OCI-LY7 (cell line): ENCODE measurements around the gene ARHGAP42. TPM values are rescaled to one million over a fixed set of nuclear protein-coding genes. Genes with fewer than 3 reads are reported as not detected.

Experiments
- BruUV-seq: library from RNA; stranded (reverse); fragments of 400-500 nt; replicated peaks from 2 replicates; lab custom pipeline; 2021; lab: Mats Ljungman, UMichigan
- CTCF ChIA-PET: fragments of 300-600 bp; sonication (Branson Sonifier 250); formaldehyde crosslinking; loops from one replicate; lab custom pipeline; 2022; ENCODE audit warnings: antibody characterized with exemption; ENCODE audit not compliant: unreplicated experiment; lab: Charles Lee
- POLR2A ChIA-PET: fragments of 300-600 bp; sonication (Branson Sonifier 250); formaldehyde crosslinking; loops from one replicate; lab custom pipeline; 2022; ENCODE audit warnings: antibody characterized with exemption; lab: Charles Lee
- DNase-seq: peaks from one replicate; pipeline ENCODE4 v3.0.0-alpha.2; 2015; ENCODE audit warnings: low spot score
- H2AFZ ChIP-seq: fragments of 200-600 bp; sonication (generic), shearing (Covaris generic); 2 replicates; pipeline ENCODE4 v1.6.1; 2014; ENCODE audit warnings: mild to moderate bottlenecking, antibody characterized with exemption, low read length, moderate library complexity
- H3K27ac ChIP-seq: fragments of 200-600 bp; sonication (generic); 2 replicates; pipeline ENCODE4 v1.5.1; 2014; ENCODE audit warnings: mixed run types, low read depth, mild to moderate bottlenecking, moderate library complexity, low read length, inconsistent platforms; ENCODE audit not compliant: poor library complexity, severe bottlenecking
- H3K36me3 ChIP-seq: fragments of 200-600 bp; sonication (generic); 2 replicates; pipeline ENCODE4 v1.6.1; 2014; ENCODE audit warnings: mild to moderate bottlenecking, antibody characterized with exemption, low read length, moderate library complexity, mixed read lengths; ENCODE audit not compliant: insufficient read depth
- H3K4me1 ChIP-seq: fragments of 200-600 bp; sonication (generic); 2 replicates; pipeline ENCODE4 v1.5.1; 2014; ENCODE audit warnings: mild to moderate bottlenecking, low read length; ENCODE audit not compliant: insufficient read depth, poor library complexity, severe bottlenecking
- H3K4me2 ChIP-seq: fragments of 200-600 bp; sonication (generic); 2 replicates; pipeline ENCODE4 v1.6.1; 2014; ENCODE audit warnings: mild to moderate bottlenecking, low read length
- H3K4me3 ChIP-seq: fragments of 200-600 bp; sonication (generic); 2 replicates; pipeline ENCODE4 v1.5.1; 2014; ENCODE audit warnings: mild to moderate bottlenecking, low read depth, low read length; ENCODE audit not compliant: poor library complexity, severe bottlenecking
- H3K79me2 ChIP-seq: fragments of 200-600 bp; sonication (generic); 2 replicates; pipeline ENCODE4 v1.6.1; 2016; ENCODE audit warnings: low read depth, mild to moderate bottlenecking, low read length, moderate library complexity, mixed read lengths; ENCODE audit not compliant: insufficient read depth
- H3K9me2 ChIP-seq: fragments of 200-600 bp; sonication (generic); 2 replicates; pipeline ENCODE4 v1.6.1; 2016; ENCODE audit warnings: mild to moderate bottlenecking, low read length, mixed read lengths; ENCODE audit not compliant: insufficient read depth
- H3K9me3 ChIP-seq: fragments of 200-600 bp; sonication (generic); 2 replicates; pipeline ENCODE4 v1.6.1; 2014; ENCODE audit warnings: mild to moderate bottlenecking, mixed run types, low read length, mixed read lengths
- H4K20me1 ChIP-seq: fragments of 200-600 bp; sonication (generic); 2 replicates; pipeline ENCODE4 v1.6.1; 2014; ENCODE audit warnings: mild to moderate bottlenecking, antibody characterized with exemption, low read length, moderate library complexity, mixed read lengths; ENCODE audit not compliant: insufficient read depth
- EZH2phosphoT487 ChIP-seq: fragments of 200-600 bp; sonication (generic); IDR thresholded peaks from 2 replicates; pipeline ENCODE4 v1.6.1; 2018; ENCODE audit warnings: low read depth, borderline replicate concordance, mild to moderate bottlenecking, mixed run types, antibody characterized with exemption, low read length, moderate library complexity, mixed read lengths
- intact Hi-C: fragments of 100-400 bp; cut with micrococcal nuclease; formaldehyde crosslinking; loops from one replicate; pipeline ENCODE4 v1.10.0; 2022; ENCODE audit not compliant: unreplicated experiment
- total RNA-seq, 2 experiments: library from RNA; depleted of rRNA in 1 of 2; stranded (reverse); fragments of >200 nt in 1 of 2; shearing (Covaris generic) in 1 of 2; gene quantifications; 2 replicates each; pipeline ENCODE4 v1.2.3, GENCODE V29; 2014 to 2022
- TF ChIP-seq, protein P1 (sequence below): fragments of 200-600 bp; sonication (generic); conservative IDR thresholded peaks from 2 replicates; pipeline ENCODE4 v1.5.1; 2014; ENCODE audit warnings: mild to moderate bottlenecking, antibody characterized with exemption, low read length, moderate library complexity, mixed read lengths

The ARHGAP42 gene
- total RNA-seq, 2 experiments from 2014 or later, result not detected

DNA sequence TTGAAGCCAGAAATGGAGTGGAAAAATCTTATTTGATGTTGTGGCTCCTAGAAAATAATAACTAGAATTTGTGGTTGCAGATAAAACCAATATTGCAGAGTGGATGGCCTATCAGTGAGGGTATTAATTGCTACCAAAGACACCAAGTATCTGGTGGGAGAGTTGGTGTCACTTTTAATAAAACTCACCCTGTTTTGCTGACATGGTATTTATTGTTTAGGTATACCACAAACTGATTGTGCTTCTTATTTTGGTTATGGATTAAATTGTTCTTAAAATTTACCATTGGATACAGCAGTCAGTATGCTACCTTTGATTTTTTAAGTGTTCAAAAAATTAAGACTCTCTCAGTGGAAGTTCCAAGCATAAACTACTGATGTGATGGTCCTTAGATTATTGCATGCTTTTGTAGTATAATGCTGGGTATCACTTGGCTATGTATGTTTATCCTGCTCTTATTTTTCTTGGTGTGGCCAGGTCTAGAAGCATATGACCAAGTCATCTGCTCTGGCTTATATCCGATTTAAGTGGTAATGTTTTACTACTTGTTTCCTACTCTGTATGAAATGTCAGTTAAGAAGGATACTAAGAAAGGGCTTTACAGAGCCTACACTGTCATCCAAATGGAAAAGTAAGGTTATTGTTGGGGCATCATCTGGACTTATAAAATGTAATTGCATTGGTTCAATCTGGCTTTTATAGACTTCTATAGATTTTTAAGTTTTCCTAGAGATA, 101.6 kb downstream of the ARHGAP42 start:
- no peak overlapping the region for H2AFZ ChIP-seq
- BruUV-seq, result no TSS peak
- ChIA-PET CTCF (no interaction called here), POLR2A (no interaction called here)
- H3K9me2 ChIP-seq, result no peaks in the 10 kb centered on the region
- DNase-seq, result no peak
- H3K4me3 ChIP-seq, result no peak overlapping the region
- TF ChIP-seq EZH2phosphoT487, result no peak
- TF ChIP-seq, protein P1, sequence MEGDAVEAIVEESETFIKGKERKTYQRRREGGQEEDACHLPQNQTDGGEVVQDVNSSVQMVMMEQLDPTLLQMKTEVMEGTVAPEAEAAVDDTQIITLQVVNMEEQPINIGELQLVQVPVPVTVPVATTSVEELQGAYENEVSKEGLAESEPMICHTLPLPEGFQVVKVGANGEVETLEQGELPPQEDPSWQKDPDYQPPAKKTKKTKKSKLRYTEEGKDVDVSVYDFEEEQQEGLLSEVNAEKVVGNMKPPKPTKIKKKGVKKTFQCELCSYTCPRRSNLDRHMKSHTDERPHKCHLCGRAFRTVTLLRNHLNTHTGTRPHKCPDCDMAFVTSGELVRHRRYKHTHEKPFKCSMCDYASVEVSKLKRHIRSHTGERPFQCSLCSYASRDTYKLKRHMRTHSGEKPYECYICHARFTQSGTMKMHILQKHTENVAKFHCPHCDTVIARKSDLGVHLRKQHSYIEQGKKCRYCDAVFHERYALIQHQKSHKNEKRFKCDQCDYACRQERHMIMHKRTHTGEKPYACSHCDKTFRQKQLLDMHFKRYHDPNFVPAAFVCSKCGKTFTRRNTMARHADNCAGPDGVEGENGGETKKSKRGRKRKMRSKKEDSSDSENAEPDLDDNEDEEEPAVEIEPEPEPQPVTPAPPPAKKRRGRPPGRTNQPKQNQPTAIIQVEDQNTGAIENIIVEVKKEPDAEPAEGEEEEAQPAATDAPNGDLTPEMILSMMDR, result no peak
- H3K4me1 ChIP-seq, result no peaks in the 10 kb centered on the region
- no peaks in the 10 kb centered on the region for H3K36me3 ChIP-seq
- no peaks in the 10 kb centered on the region for H3K79me2 ChIP-seq
- no peaks in the 10 kb centered on the region for H3K9me3 ChIP-seq
- no peak overlapping the region for H3K4me2 ChIP-seq
- intact Hi-C loops, result no loop called here
- no peak overlapping the region for H3K27ac ChIP-seq
- H4K20me1 ChIP-seq, result no peaks in the 10 kb centered on the region

DNA sequence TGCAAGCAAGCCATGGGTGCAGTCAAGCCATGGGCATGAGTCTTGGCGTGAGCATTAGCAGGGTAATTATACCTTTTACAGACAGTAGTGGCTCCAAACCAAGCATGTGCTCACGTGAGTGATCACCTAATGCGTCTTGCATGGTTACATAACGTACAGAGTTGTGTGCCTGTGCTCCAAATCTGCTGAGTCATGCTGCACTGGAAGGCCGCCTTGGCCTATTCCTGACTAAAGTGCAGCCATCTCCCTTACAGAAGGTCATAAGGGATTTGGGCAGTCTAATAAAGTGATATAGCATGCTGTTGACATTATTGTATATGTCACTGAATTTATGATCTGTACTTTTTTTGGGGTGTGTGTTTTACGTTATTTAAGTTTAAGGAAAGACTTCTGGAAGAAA, 102.4 kb downstream of the ARHGAP42 start:
- no peaks in the 10 kb centered on the region for H3K9me3 ChIP-seq
- BruUV-seq, result no TSS peak
- CTCF ChIA-PET, result no interaction called here
- no peak for DNase-seq
- TF ChIP-seq, protein P1, result no peak
- no peak for TF ChIP-seq EZH2phosphoT487
- no peak overlapping the region for H3K4me2 ChIP-seq
- H3K36me3 ChIP-seq, result no peaks in the 10 kb centered on the region
- H3K4me3 ChIP-seq, result no peak overlapping the region
- H3K27ac ChIP-seq, result no peak overlapping the region
- POLR2A ChIA-PET, result no interaction called here
- H4K20me1 ChIP-seq, result no peaks in the 10 kb centered on the region
- H2AFZ ChIP-seq, result no peak overlapping the region
- H3K9me2 ChIP-seq, result no peaks in the 10 kb centered on the region
- no peaks in the 10 kb centered on the region for H3K79me2 ChIP-seq
- intact Hi-C loops, result no loop called here
- H3K4me1 ChIP-seq, result no peaks in the 10 kb centered on the region

DNA sequence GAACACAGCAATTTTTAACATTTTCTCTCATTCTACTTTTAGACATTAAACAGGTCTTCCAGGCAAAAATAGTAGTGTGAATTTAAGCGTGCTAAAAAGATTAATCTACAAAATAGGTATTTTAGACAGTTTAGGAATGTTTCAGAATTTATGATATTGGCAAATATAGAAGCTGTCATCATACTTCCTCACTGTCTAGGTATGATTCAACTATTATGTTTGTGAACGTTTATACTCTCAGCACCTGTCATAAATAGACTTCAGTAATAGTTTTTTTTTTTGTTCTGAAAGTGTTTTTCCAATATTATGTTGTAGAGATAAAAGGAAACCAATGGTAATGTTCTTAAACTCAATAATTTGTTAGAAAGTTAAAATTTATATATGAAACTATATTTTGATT, 103.0 kb downstream of the ARHGAP42 start:
- H2AFZ ChIP-seq, result no peak overlapping the region
- intact Hi-C loops, result no loop called here
- H3K4me3 ChIP-seq, result no peak overlapping the region
- no peaks in the 10 kb centered on the region for H4K20me1 ChIP-seq
- H3K4me2 ChIP-seq, result no peak overlapping the region
- ChIA-PET CTCF (no interaction called here), POLR2A (no interaction called here)
- TF ChIP-seq, protein P1, result no peak
- TF ChIP-seq EZH2phosphoT487, result no peak
- no peaks in the 10 kb centered on the region for H3K36me3 ChIP-seq
- BruUV-seq, result no TSS peak
- H3K9me2 ChIP-seq, result no peaks in the 10 kb centered on the region
- H3K4me1 ChIP-seq, result no peaks in the 10 kb centered on the region
- H3K79me2 ChIP-seq, result no peaks in the 10 kb centered on the region
- DNase-seq, result no peak
- no peak overlapping the region for H3K27ac ChIP-seq
- no peaks in the 10 kb centered on the region for H3K9me3 ChIP-seq
